Endothelial cell (in vitro differentiated cells): Measurements from ENCODE around the gene C16orf90. TPM values are rescaled to one million over a fixed set of nuclear protein-coding genes. Genes with fewer than 3 reads are reported as not detected.
A peak's percentile ranks its signal among the peaks of the same experiment; 100 is the strongest.

Source experiments
- DNase-seq: peaks from one replicate; pipeline ENCODE4 v3.0.0; 2021; ENCODE audit warnings: low spot score
- H3K27ac Mint-ChIP-seq: one replicate; pipeline ENCODE4 v1.8.0; 2021; ENCODE audit warnings: mixed read lengths, inconsistent platforms; ENCODE audit not compliant: unreplicated experiment
- H3K27me3 Mint-ChIP-seq: one replicate; pipeline ENCODE4 v1.8.0; 2021; ENCODE audit warnings: mild to moderate bottlenecking, moderate library complexity, mixed read lengths, inconsistent platforms; ENCODE audit not compliant: unreplicated experiment
- H3K36me3 Mint-ChIP-seq: one replicate; pipeline ENCODE4 v1.8.0; 2021; ENCODE audit warnings: mild to moderate bottlenecking, low read depth, mixed read lengths, inconsistent platforms; ENCODE audit not compliant: unreplicated experiment
- H3K4me1 Mint-ChIP-seq: one replicate; pipeline ENCODE4 v1.8.0; 2021; ENCODE audit warnings: mild to moderate bottlenecking, mixed read lengths, inconsistent platforms; ENCODE audit not compliant: unreplicated experiment
- H3K4me3 Mint-ChIP-seq: one replicate; pipeline ENCODE4 v1.8.0; 2021; ENCODE audit warnings: mild to moderate bottlenecking, mixed read lengths, inconsistent platforms; ENCODE audit not compliant: unreplicated experiment
- H3K9me3 Mint-ChIP-seq: one replicate; pipeline ENCODE4 v1.8.0; 2021; ENCODE audit warnings: mixed read lengths, inconsistent platforms; ENCODE audit not compliant: unreplicated experiment
- CTCF ChIP-seq: fragments of 200-600 bp; sonication (generic); IDR thresholded peaks from one replicate; pipeline ENCODE4 v1.5.0; 2021; ENCODE audit warnings: antibody characterized with exemption; ENCODE audit not compliant: unreplicated experiment
- total RNA-seq: library from RNA; stranded (reverse); fragmentation: NEBNext Ultra II Directional; extraction: Animal tissue kit (Norgen Biotek cat#: 25700); gene quantifications from one replicate; pipeline ENCODE4 v1.2.1, GENCODE V29; 2021; ENCODE audit not compliant: unreplicated experiment

The C16orf90 gene
- total RNA-seq, 1 donor from 2014 or later, result not detected

DNA sequence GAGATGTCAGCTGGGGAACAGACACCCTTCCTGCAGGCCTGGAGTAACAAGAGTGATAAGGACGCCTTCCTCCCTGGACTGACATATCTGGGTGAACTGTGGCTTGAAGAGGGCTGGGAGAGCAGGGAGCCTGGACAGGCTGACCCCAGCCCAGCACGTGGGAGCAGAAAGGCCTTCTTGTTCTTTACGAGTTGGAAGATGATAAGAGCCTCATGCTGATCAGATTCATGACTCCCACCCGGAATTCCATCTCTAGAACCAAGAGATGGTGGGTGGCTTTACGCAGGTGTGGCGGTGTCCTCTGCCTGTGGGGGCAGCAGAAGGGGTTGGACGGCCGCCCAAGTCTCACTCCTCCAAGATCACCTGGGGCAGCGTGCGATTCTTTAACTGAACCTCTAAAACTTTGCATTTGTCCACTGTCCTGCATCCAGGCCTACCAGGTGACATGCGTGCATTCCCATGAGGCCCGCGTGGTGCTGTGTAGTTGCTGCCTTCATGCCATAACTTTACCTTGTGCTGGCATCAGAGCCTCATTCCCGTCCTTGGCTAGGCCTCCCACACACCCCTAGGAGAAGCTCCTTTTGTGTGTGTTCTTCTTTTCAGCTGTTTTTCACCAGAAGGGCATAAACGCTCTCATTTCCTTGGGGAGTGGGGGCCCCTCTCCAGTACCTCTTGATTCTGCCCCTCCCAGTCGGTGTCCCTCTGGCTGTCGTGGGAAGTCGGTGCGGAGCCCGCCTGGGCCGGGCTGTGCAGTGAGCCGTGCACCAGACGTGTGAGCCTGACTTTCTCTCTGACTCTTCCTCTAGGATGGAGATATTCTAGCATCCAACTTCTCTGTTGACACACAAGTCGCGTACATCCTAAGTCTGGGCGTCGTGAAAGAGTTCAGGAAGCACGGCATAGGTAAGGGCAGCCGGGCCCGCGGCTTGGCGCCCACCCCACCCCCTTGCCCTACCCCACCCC is 13.3 kb downstream of the C16orf90 start:
- H3K9me3 Mint-ChIP-seq, result no peaks in the 10 kb centered on the region
- no peaks in the 10 kb centered on the region for H3K4me1 Mint-ChIP-seq
- peak overlapping the region; percentile 30 for H3K27ac Mint-ChIP-seq
- no peak for TF ChIP-seq CTCF
- no peak for DNase-seq
- H3K27me3 Mint-ChIP-seq, result peaks cover 7% of the 10 kb centered on the region
- peaks cover 39% of the 10 kb centered on the region for H3K36me3 Mint-ChIP-seq
- no peak overlapping the region for H3K4me3 Mint-ChIP-seq

DNA sequence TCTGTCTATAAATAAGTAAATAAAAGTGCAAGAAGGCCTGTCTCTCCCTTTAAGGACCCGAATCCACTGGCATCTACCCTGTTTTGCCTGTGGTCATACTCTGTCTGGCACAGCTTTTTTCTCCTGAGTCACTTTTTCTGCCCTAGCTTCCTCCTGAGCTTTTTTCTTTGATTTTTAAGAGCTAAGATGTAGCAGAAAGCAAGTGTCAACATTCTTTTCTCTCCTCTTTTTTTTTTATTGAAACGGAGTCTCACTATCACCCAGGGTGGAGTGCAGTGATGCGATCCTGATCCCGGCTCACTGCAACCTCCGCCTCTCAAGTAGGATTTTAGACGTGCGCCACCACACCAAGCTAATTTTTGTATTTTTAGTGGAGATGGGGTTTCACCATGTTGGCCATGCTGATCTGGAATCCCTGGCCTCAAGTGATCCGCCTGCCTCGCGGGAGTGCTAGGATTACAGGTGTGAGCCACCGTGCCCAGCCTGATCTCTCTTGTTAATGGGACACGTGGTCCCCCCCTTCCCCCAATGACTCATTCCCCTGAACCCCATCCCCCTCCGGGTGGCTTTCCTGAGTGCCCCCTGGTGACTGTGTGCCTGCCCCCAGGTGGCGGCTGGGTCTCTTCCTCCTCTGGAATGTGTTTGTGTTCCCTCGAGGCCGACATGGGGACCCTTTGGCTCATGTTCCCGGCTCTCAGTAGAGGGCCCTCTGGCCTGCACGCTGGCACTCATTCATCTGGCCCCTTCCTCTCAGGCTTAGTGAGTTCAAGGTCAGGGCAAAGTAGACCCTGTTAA is 14.2 kb downstream of the C16orf90 start:
- Mint-ChIP-seq H3K36me3 (peaks cover 39% of the 10 kb centered on the region), H3K4me3 (no peak overlapping the region), H3K27me3 (peaks cover 7% of the 10 kb centered on the region), H3K27ac (peak overlapping the region; percentile 30), H3K4me1 (no peaks in the 10 kb centered on the region), H3K9me3 (no peaks in the 10 kb centered on the region)
- no peak for DNase-seq
- TF ChIP-seq CTCF, result no peak

DNA sequence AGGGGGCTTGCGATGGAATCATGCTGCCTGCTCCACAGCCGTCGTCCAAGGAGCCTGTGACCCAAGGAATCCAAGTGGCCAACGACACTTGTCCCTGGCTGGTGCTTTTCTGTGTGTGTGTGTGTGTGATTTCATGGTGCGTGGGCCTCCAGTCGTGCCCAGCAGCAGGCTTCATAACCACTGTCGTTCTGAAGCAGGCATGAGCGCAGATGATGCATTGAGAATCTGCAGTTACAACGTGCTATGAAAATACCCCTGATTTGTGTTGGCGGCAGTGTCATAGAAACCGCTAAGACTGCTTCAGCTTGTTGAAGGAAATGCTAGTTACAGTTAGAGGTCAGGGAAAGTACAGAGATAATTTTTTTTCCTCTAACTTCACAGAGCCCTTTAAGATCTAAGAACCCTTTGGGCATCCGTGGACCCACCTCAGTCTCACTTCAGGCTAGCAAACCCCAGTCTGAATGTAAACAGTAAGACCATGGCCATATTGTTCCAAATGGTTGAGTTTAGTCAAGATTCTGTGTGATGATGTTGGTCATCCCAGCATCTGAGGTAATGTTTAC is 15.6 kb downstream of the C16orf90 start:
- TF ChIP-seq CTCF, result no peak
- DNase-seq, result no peak
- Mint-ChIP-seq H3K9me3 (no peaks in the 10 kb centered on the region), H3K27me3 (peaks cover 8% of the 10 kb centered on the region), H3K27ac (no peak overlapping the region), H3K4me3 (no peak overlapping the region), H3K36me3 (peaks cover 39% of the 10 kb centered on the region), H3K4me1 (no peaks in the 10 kb centered on the region)

DNA sequence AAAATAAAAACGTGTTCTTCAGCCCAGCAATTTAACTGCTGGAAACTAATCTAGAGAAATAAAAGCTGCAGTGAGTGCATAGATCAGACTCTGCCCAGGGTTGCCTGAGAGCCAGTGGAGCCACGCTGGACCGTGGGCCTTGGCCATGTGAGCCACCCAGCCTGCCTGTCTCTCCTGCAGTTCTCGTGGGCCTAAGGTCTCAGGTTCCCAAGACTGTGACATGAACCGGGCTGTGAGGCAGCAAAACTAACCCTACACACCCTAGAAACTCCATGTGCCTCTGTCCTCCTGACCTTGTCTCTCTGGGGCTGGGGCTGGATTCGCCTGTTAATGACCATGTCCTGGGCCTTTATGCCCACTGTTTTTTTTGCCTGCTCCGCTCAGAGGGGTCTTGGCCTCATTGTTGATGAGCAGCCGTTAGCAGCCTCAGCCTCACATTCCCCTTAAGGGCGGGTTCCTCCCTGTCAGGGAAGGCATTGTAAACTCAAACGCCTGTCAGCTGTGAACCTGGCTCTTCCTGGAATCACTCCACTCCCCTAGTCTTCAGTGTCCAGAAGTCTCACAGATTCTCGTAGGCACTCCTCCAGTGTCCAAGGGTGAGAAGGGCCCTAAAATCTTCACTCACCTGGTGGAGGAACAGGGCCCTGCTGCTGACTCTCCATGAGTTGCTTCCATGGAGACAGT is 16.9 kb downstream of the C16orf90 start:
- no peak for TF ChIP-seq CTCF
- no peak overlapping the region for H3K27ac Mint-ChIP-seq
- DNase-seq, result no peak
- H3K27me3 Mint-ChIP-seq, result peaks cover 8% of the 10 kb centered on the region
- H3K36me3 Mint-ChIP-seq, result peaks cover 32% of the 10 kb centered on the region
- no peaks in the 10 kb centered on the region for H3K9me3 Mint-ChIP-seq
- no peak overlapping the region for H3K4me3 Mint-ChIP-seq
- H3K4me1 Mint-ChIP-seq, result no peaks in the 10 kb centered on the region
